Gastrocnemius medialis (tissue), 4 donors: Measurements from ENCODE around the gene PTGIS. TPM values are rescaled to one million over a fixed set of nuclear protein-coding genes. Genes with fewer than 3 reads are reported as not detected.

Experiments used
- ATAC-seq, 2 donors: fragments of 150-250 bp; one replicate each; pipeline ENCODE4 v1.9.1; 2016
- DNase-seq, 2 donors: peaks; one replicate each; pipeline ENCODE4 v3.0.0-alpha.2; 2019
- H3K27ac ChIP-seq, 4 donors: fragments of 200-600 bp; sonication (generic); 1 replicate in 1 of 4; 2 replicates in 3 of 4; pipeline ENCODE4 v1.5.1; 2016 to 2018; ENCODE audit warnings: mild to moderate bottlenecking in 2 of 4, moderate library complexity in 1 of 4
- H3K27me3 ChIP-seq, 3 donors: fragments of 200-600 bp; sonication (generic) in 2 of 3; 1 replicate in 1 of 3; 2 replicates in 2 of 3; pipeline versions ENCODE4 v1.5.1 to v1.6.0; 2016 to 2019; ENCODE audit warnings: mild to moderate bottlenecking in 1 of 3, moderate library complexity in 1 of 3
- H3K36me3 ChIP-seq, 2 donors: fragments of 200-600 bp; sonication (generic) in 1 of 2; one replicate each; pipeline ENCODE4 v1.5.1; 2017 to 2018
- H3K4me1 ChIP-seq, 2 donors: fragments of 200-600 bp; sonication (generic) in 1 of 2; one replicate each; pipeline ENCODE4 v1.5.1; 2016 to 2017; ENCODE audit warnings: mild to moderate bottlenecking in 2 of 2
- H3K4me3 ChIP-seq, 4 donors: fragments of 200-600 bp; sonication (generic) in 3 of 4; 1 replicate in 1 of 4; 2 replicates in 3 of 4; pipeline ENCODE4 v1.5.1; 2016 to 2019; ENCODE audit warnings: mild to moderate bottlenecking in 2 of 4
- H3K9me3 ChIP-seq, 3 donors: fragments of 200-600 bp; sonication (generic) in 2 of 3; 1 replicate in 1 of 3; 2 replicates in 2 of 3; pipeline ENCODE4 v1.5.1; 2016 to 2019
- CTCF ChIP-seq, 5 experiments: fragments of 450-650 bp in 3 of 5; fragments of 200-600 bp in 2 of 5; sonication (generic) in 2 of 5; IDR thresholded peaks in 4 of 5; conservative IDR thresholded peaks in 1 of 5; 1 replicate in 4 of 5; 2 replicates in 1 of 5; pipeline ENCODE4 v1.5.1; 2016 to 2019; ENCODE audit warnings: antibody characterized with exemption in 5 of 5, mild to moderate bottlenecking in 3 of 5, moderate library complexity in 3 of 5
- POLR2A ChIP-seq, 2 donors: fragments of 450-650 bp; IDR thresholded peaks; one replicate each; pipeline ENCODE4 v1.6.1; 2017; ENCODE audit warnings: antibody characterized with exemption in 2 of 2, mild to moderate bottlenecking in 2 of 2, moderate library complexity in 2 of 2
- in situ Hi-C, 4 donors: fragments of 200-750 bp; cut with MboI; loops; one replicate each; pipeline versions ENCODE4 v1.15.0 to v1.8.0; 2017; ENCODE audit warnings: low sequenced_read_pairs in 4 of 4
- intact Hi-C: fragments of 100-400 bp; cut with DNase I; formaldehyde crosslinking; loops from one replicate; pipeline ENCODE4 v1.15.1; 2023; ENCODE audit warnings: low total_unique reads
- total RNA-seq, 4 donors: library from RNA; depleted of rRNA; stranded (reverse); fragments of >200 nt; gene quantifications; one replicate each; pipeline versions ENCODE4 v1.1.0 to v1.2.3, GENCODE V29; 2016

The PTGIS gene
- total RNA-seq, 4 donors from 2014 or later: 4.5 to 13.1 (median 9.5) TPM

- TF ChIP-seq POLR2A (IDR thresholded peaks at IDR 0.05) (no peak), CTCF (IDR thresholded peaks at IDR 0.05 in 4 of 5, conservative IDR thresholded peaks at IDR 0.05 in 1 of 5) (no peak)
- ATAC-seq (peak; percentile 65 to 72), DNase-seq (peak; percentile 56 to 73)
- Histone ChIP-seq H3K4me3 (no peak overlapping the region), H3K4me1 (peaks cover 7 to 14% of the 10 kb centered on the region in 2 donors), H3K27me3 (peaks cover 1 to 5% (median 3%) of the 10 kb centered on the region in 3 donors), H3K9me3 (no peaks in the 10 kb centered on the region), H3K36me3 (no peaks in the 10 kb centered on the region), H3K27ac (peak overlapping the region; percentile 60 to 73 (median 69))
- intact Hi-C loops: no loop called here
- in situ Hi-C loops: no loop called here
These were observed 5.5 kb downstream of the PTGIS start for GRCh38 chr20:49562311-49563014.

- Histone ChIP-seq H3K36me3 (no peaks in the 10 kb centered on the region), H3K4me3 (no peak overlapping the region), H3K9me3 (no peaks in the 10 kb centered on the region), H3K27me3 (no peaks in the 10 kb centered on the region), H3K4me1 (peaks cover 7 to 14% of the 10 kb centered on the region in 2 donors), H3K27ac (peak overlapping the region; percentile 60 to 73 (median 69))
- intact Hi-C loops (no loop called here), in situ Hi-C loops (no loop called here)
- ATAC-seq (no peak), DNase-seq (no peak)
- TF ChIP-seq POLR2A (IDR thresholded peaks at IDR 0.05) (no peak), CTCF (IDR thresholded peaks at IDR 0.05 in 4 of 5, conservative IDR thresholded peaks at IDR 0.05 in 1 of 5) (no peak)
These were observed 6.1 kb downstream of the PTGIS start for GRCh38 chr20:49561806-49562205.

- intact Hi-C loops (no loop called here), in situ Hi-C loops (no loop called here)
- ATAC-seq: no peak
- no peak for TF ChIP-seq CTCF (IDR thresholded peaks at IDR 0.05 in 4 of 5, conservative IDR thresholded peaks at IDR 0.05 in 1 of 5)
- TF ChIP-seq POLR2A (IDR thresholded peaks at IDR 0.05): no peak
- no peaks in the 10 kb centered on the region for H3K27me3 ChIP-seq
- H3K4me3 ChIP-seq: no peak overlapping the region
- H3K4me1 ChIP-seq: peaks cover 7 to 14% of the 10 kb centered on the region in 2 donors
- H3K27ac ChIP-seq: peak overlapping the region in 1 of 4 donors; percentile 67
- H3K36me3 ChIP-seq: no peaks in the 10 kb centered on the region
- no peaks in the 10 kb centered on the region for H3K9me3 ChIP-seq
- DNase-seq: no peak
These were observed 6.7 kb downstream of the PTGIS start for GRCh38 chr20:49561256-49561655.

- peaks cover 7 to 14% of the 10 kb centered on the region in 2 donors for H3K4me1 ChIP-seq
These were observed 7.3 kb downstream of the PTGIS start for GRCh38 chr20:49560646-49561045.

More at GRCh38 chr20:49560646-49561045, 7.3 kb downstream of the PTGIS start:
- ATAC-seq: no peak
- no peaks in the 10 kb centered on the region for H3K9me3 ChIP-seq
- TF ChIP-seq POLR2A (IDR thresholded peaks at IDR 0.05) (no peak), CTCF (IDR thresholded peaks at IDR 0.05 in 4 of 5, conservative IDR thresholded peaks at IDR 0.05 in 1 of 5) (no peak)
- no peak for DNase-seq
- no peaks in the 10 kb centered on the region for H3K36me3 ChIP-seq
- no peak overlapping the region for H3K4me3 ChIP-seq
- no peaks in the 10 kb centered on the region for H3K27me3 ChIP-seq
- H3K27ac ChIP-seq: peak overlapping the region in 1 of 4 donors; percentile 67
- in situ Hi-C loops: no loop called here
- intact Hi-C loops: no loop called here
